ENCODE measurements around the gene LYVE1. TPM values are rescaled to one million over a fixed set of nuclear protein-coding genes. Genes with fewer than 3 reads are reported as not detected.

Gene LYVE1
- total RNA-seq, 1 donor from 2014 or later: 0.27 TPM

- Histone ChIP-seq H2AFZ (ENCODE audit: low read depth, low read length) (no peak overlapping the region), H3K9ac (ENCODE audit: low read length) (no peak overlapping the region), H3K9me3 (ENCODE audit: insufficient read depth, low read depth, low read length) (no peaks in the 10 kb centered on the region), H3K4me1 (ENCODE audit: insufficient read depth, low read length) (peaks cover 22% of the 10 kb centered on the region), H3K27me3 (ENCODE audit: insufficient read depth, low read length) (no peaks in the 10 kb centered on the region), H3K4me2 (ENCODE audit: low read length) (no peak overlapping the region), H3K79me2 (ENCODE audit: insufficient read depth, low read length) (no peaks in the 10 kb centered on the region), H3K27ac (ENCODE audit: low read depth, low read length) (no peak overlapping the region), H3K36me3 (ENCODE audit: insufficient read depth, low read length) (no peaks in the 10 kb centered on the region), H4K20me1 (ENCODE audit: insufficient read depth, low read length) (no peaks in the 10 kb centered on the region), H3K4me3 (ENCODE audit: insufficient read depth, low read depth, low read length) (no peak overlapping the region)
- Mint-ChIP-seq H3K9me3 (ENCODE audit: unreplicated experiment) (no peaks in the 10 kb centered on the region), H3K4me1 (ENCODE audit: low read depth, unreplicated experiment) (peaks cover 35% of the 10 kb centered on the region), H3K27me3 (ENCODE audit: low read depth, unreplicated experiment) (no peaks in the 10 kb centered on the region), H3K4me3 (ENCODE audit: unreplicated experiment) (no peak overlapping the region), H3K36me3 (ENCODE audit: low read depth, unreplicated experiment) (peaks cover 10% of the 10 kb centered on the region), H3K27ac (ENCODE audit: unreplicated experiment) (no peak overlapping the region)
- DNase-seq (ENCODE audit: low read depth) (no peak), FAIRE-seq (peak; percentile 5)
- TF ChIP-seq CTCF (IDR thresholded peaks at IDR 0.05; ENCODE audit: insufficient read depth, low read depth, low read length) (no peak), EZH2 (IDR thresholded peaks at IDR 0.05; ENCODE audit: insufficient read depth, low read length) (no peak)
Measured at GRCh38 chr11:10590218-10590915, 21.9 kb upstream of the LYVE1 start.

GRCh38 chr11:10588904-10589303 lies 20.4 kb upstream of the LYVE1 start:
- Mint-ChIP-seq H3K4me1 (ENCODE audit: low read depth, unreplicated experiment) (peaks cover 37% of the 10 kb centered on the region), H3K36me3 (ENCODE audit: low read depth, unreplicated experiment) (peaks cover 10% of the 10 kb centered on the region), H3K27ac (ENCODE audit: unreplicated experiment) (no peak overlapping the region), H3K27me3 (ENCODE audit: low read depth, unreplicated experiment) (no peaks in the 10 kb centered on the region), H3K9me3 (ENCODE audit: unreplicated experiment) (no peaks in the 10 kb centered on the region), H3K4me3 (ENCODE audit: unreplicated experiment) (no peak overlapping the region)
- Histone ChIP-seq H3K27me3 (ENCODE audit: insufficient read depth, low read length) (no peaks in the 10 kb centered on the region), H3K4me1 (ENCODE audit: insufficient read depth, low read length) (peaks cover 22% of the 10 kb centered on the region), H3K4me3 (ENCODE audit: insufficient read depth, low read depth, low read length) (no peak overlapping the region), H3K36me3 (ENCODE audit: insufficient read depth, low read length) (no peaks in the 10 kb centered on the region), H3K79me2 (ENCODE audit: insufficient read depth, low read length) (no peaks in the 10 kb centered on the region), H4K20me1 (ENCODE audit: insufficient read depth, low read length) (no peaks in the 10 kb centered on the region), H3K9ac (ENCODE audit: low read length) (no peak overlapping the region), H3K27ac (ENCODE audit: low read depth, low read length) (no peak overlapping the region), H2AFZ (ENCODE audit: low read depth, low read length) (no peak overlapping the region), H3K9me3 (ENCODE audit: insufficient read depth, low read depth, low read length) (no peaks in the 10 kb centered on the region), H3K4me2 (ENCODE audit: low read length) (no peak overlapping the region)
- FAIRE-seq (no peak), DNase-seq (ENCODE audit: low read depth) (no peak)
- TF ChIP-seq CTCF (IDR thresholded peaks at IDR 0.05; ENCODE audit: insufficient read depth, low read depth, low read length) (no peak), EZH2 (IDR thresholded peaks at IDR 0.05; ENCODE audit: insufficient read depth, low read length) (no peak)

- Histone ChIP-seq H3K27me3 (ENCODE audit: insufficient read depth, low read length) (no peaks in the 10 kb centered on the region), H3K9ac (ENCODE audit: low read length) (no peak overlapping the region), H3K4me3 (ENCODE audit: insufficient read depth, low read depth, low read length) (no peak overlapping the region), H4K20me1 (ENCODE audit: insufficient read depth, low read length) (no peaks in the 10 kb centered on the region), H3K4me2 (ENCODE audit: low read length) (no peak overlapping the region), H3K27ac (ENCODE audit: low read depth, low read length) (no peak overlapping the region), H3K4me1 (ENCODE audit: insufficient read depth, low read length) (peaks cover 20% of the 10 kb centered on the region), H3K9me3 (ENCODE audit: insufficient read depth, low read depth, low read length) (no peaks in the 10 kb centered on the region), H3K79me2 (ENCODE audit: insufficient read depth, low read length) (no peaks in the 10 kb centered on the region), H3K36me3 (ENCODE audit: insufficient read depth, low read length) (no peaks in the 10 kb centered on the region), H2AFZ (ENCODE audit: low read depth, low read length) (no peak overlapping the region)
- peaks cover 29% of the 10 kb centered on the region for H3K4me1 Mint-ChIP-seq (ENCODE audit: low read depth, unreplicated experiment)
- H3K9me3 Mint-ChIP-seq (ENCODE audit: unreplicated experiment): peaks cover 2% of the 10 kb centered on the region
- no peak overlapping the region for H3K4me3 Mint-ChIP-seq (ENCODE audit: unreplicated experiment)
- DNase-seq (ENCODE audit: low read depth) (no peak), FAIRE-seq (no peak)
- H3K36me3 Mint-ChIP-seq (ENCODE audit: low read depth, unreplicated experiment): peaks cover 11% of the 10 kb centered on the region
- no peak overlapping the region for H3K27ac Mint-ChIP-seq (ENCODE audit: unreplicated experiment)
- H3K27me3 Mint-ChIP-seq (ENCODE audit: low read depth, unreplicated experiment): peaks cover 4% of the 10 kb centered on the region
- no peak for TF ChIP-seq EZH2 (IDR thresholded peaks at IDR 0.05; ENCODE audit: insufficient read depth, low read length)
Measured at GRCh38 chr11:10587995-10588394, 19.5 kb upstream of the LYVE1 start.

Data from astrocyte (in vitro differentiated cells and primary cell).